ENCODE data around the gene SERPINA7.

DNA sequence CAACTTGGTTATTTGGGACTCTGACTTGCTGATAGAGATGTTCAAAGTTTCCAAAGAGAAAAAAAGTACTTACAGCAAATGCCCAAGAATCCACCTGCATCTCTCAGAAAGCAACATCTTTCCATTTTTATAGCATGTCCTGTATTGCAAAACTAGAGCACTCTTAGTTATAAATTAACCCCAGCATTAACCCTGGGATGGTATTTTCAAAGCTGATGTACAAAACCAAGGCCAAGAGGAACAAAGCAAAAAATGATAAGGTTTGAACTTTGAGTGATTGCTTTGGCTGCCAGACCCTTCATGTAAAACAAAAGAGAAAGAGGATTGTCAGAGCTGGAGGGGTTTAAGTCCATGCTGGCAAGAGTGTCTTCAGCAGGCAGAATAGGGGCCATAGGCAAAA is at the start of gene SERPINA7:
- TF ChIP-seq POLR2A (IDR thresholded peaks at IDR 0.05), result no peak
- TF ChIP-seq, protein P1, sequence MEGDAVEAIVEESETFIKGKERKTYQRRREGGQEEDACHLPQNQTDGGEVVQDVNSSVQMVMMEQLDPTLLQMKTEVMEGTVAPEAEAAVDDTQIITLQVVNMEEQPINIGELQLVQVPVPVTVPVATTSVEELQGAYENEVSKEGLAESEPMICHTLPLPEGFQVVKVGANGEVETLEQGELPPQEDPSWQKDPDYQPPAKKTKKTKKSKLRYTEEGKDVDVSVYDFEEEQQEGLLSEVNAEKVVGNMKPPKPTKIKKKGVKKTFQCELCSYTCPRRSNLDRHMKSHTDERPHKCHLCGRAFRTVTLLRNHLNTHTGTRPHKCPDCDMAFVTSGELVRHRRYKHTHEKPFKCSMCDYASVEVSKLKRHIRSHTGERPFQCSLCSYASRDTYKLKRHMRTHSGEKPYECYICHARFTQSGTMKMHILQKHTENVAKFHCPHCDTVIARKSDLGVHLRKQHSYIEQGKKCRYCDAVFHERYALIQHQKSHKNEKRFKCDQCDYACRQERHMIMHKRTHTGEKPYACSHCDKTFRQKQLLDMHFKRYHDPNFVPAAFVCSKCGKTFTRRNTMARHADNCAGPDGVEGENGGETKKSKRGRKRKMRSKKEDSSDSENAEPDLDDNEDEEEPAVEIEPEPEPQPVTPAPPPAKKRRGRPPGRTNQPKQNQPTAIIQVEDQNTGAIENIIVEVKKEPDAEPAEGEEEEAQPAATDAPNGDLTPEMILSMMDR (IDR thresholded peaks at IDR 0.05), result no peak
